PC-3 (cell line): Measurements from ENCODE around the gene DUSP12. TPM values are rescaled to one million over a fixed set of nuclear protein-coding genes. Genes with fewer than 3 reads are reported as not detected.

Experiments
- ATAC-seq: fragments of 200-7000 bp; cut with Tn5 transposase; 2 replicates; pipeline ENCODE4 v1.9.1; 2020; ENCODE audit warnings: mild to moderate bottlenecking, moderate library complexity
- BruUV-seq: library from RNA; stranded (reverse); fragments of 400-500 nt; replicated peaks from 2 replicates; lab custom pipeline; 2021; lab: Mats Ljungman, UMichigan
- CTCF ChIA-PET: fragments of 300-600 bp; sonication (Branson Sonifier 250); formaldehyde crosslinking; loops from one replicate; lab custom pipeline; 2022; ENCODE audit warnings: antibody characterized with exemption; lab: Charles Lee
- POLR2A ChIA-PET: fragments of 300-600 bp; sonication (Branson Sonifier 250); formaldehyde crosslinking; loops from one replicate; lab custom pipeline; 2022; ENCODE audit warnings: antibody characterized with exemption; ENCODE audit not compliant: unreplicated experiment; lab: Charles Lee
- DNase-seq: peaks from one replicate; pipeline ENCODE4 v3.0.0-alpha.2; 2015
- H2AFZ ChIP-seq: fragments of 300-600 bp; sonication (generic); 2 replicates; pipeline ENCODE4 v1.6.0; 2016; ENCODE audit warnings: antibody characterized with exemption, low read length
- H3F3A ChIP-seq: fragments of 300-600 bp; sonication (generic); one replicate; pipeline ENCODE4 v1.6.0; 2017; ENCODE audit warnings: antibody characterized with exemption, low read length, control low read depth, mild to moderate bottlenecking; ENCODE audit not compliant: unreplicated experiment
- H3K27ac ChIP-seq: fragments of 300-600 bp; sonication (generic); 2 replicates; pipeline ENCODE4 v1.5.1; 2016; ENCODE audit warnings: mild to moderate bottlenecking, low read length
- H3K27me3 ChIP-seq: fragments of 300-600 bp; sonication (generic); 2 replicates; pipeline ENCODE4 v1.6.1; 2016; ENCODE audit warnings: low read length, mixed read lengths
- H3K36me3 ChIP-seq: fragments of 300-600 bp; sonication (generic); 2 replicates; pipeline ENCODE4 v1.6.1; 2016; ENCODE audit warnings: low read depth, mixed run types, low read length, mixed read lengths
- H3K4me1 ChIP-seq: fragments of 300-600 bp; sonication (generic); 2 replicates; pipeline ENCODE4 v1.5.1; 2016; ENCODE audit warnings: low read length; ENCODE audit not compliant: insufficient read depth
- H3K4me2 ChIP-seq: fragments of 300-600 bp; sonication (generic); 2 replicates; pipeline ENCODE4 v1.6.0; 2016; ENCODE audit warnings: low read length
- H3K4me3 ChIP-seq: fragments of 300-600 bp; sonication (generic); 2 replicates; pipeline ENCODE4 v1.5.1; 2016; ENCODE audit warnings: mild to moderate bottlenecking, low read length, mixed read lengths
- H3K79me2 ChIP-seq: fragments of 300-600 bp; sonication (generic); 2 replicates; pipeline ENCODE4 v1.6.1; 2017; ENCODE audit warnings: low read length, mixed read lengths
- H3K9ac ChIP-seq: fragments of 300-600 bp; sonication (generic); 2 replicates; pipeline ENCODE4 v1.6.0; 2016; ENCODE audit warnings: mild to moderate bottlenecking, low read length
- H3K9me2 ChIP-seq: fragments of 300-600 bp; sonication (generic); replicated peaks from 2 replicates; pipeline ENCODE4 v1.6.1; 2016; ENCODE audit warnings: mixed run types, low read length, mixed read lengths
- H3K9me3 ChIP-seq: fragments of 300-600 bp; sonication (generic); 2 replicates; pipeline ENCODE4 v1.6.1; 2016; ENCODE audit warnings: low read length, mixed read lengths
- H4K20me1 ChIP-seq: fragments of 300-600 bp; sonication (generic); 2 replicates; pipeline ENCODE4 v1.6.1; 2016; ENCODE audit warnings: low read length, mixed read lengths
- CTCF ChIP-seq: fragments of 300-600 bp; sonication (generic); conservative IDR thresholded peaks from 2 replicates; pipeline ENCODE4 v1.5.1; 2017; ENCODE audit warnings: antibody characterized with exemption, low read depth, mild to moderate bottlenecking, low read length
- EZH2 ChIP-seq: fragments of 300-600 bp; sonication (generic); IDR thresholded peaks from one replicate; pipeline ENCODE4 v1.6.1; 2017; ENCODE audit warnings: antibody characterized with exemption, mild to moderate bottlenecking, low read length; ENCODE audit not compliant: unreplicated experiment
- EZH2phosphoT487 ChIP-seq: fragments of 300-600 bp; sonication (generic); IDR thresholded peaks from 2 replicates; pipeline ENCODE4 v1.6.1; 2018; ENCODE audit warnings: mild to moderate bottlenecking, antibody characterized with exemption, low read length, borderline replicate concordance
- intact Hi-C: fragments of 100-400 bp; cut with micrococcal nuclease; formaldehyde crosslinking; loops from 2 replicates; pipeline ENCODE4 v1.9.0; 2023
- total RNA-seq: library from RNA; depleted of rRNA; stranded (reverse); fragments of >200 nt; gene quantifications from 2 replicates; pipeline ENCODE4 v1.2.3, GENCODE V29; 2014

The DUSP12 gene
- total RNA-seq, 1 experiment from 2014 or later: 82.2 TPM

DNA sequence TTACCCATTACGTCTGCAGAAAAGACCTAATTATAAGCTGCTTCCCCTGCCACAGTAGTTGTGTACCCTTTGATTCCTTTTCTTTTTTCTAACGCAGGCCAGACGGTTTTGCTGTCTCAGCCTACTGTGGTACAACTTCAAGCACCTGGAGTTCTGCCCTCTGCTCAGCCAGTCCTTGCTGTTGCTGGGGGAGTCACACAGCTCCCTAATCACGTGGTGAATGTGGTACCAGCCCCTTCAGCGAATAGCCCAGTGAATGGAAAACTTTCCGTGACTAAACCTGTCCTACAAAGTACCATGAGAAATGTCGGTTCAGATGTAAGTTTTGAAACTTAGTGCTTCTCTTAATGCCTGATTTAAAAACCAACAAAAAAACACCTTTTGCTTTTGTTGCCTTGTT, 52.4 kb downstream of the DUSP12 start:
- Histone ChIP-seq H3K4me2 (no peak overlapping the region), H3K9ac (no peak overlapping the region), H3K4me1 (no peaks in the 10 kb centered on the region), H2AFZ (no peak overlapping the region), H3F3A (no peaks in the 10 kb centered on the region), H4K20me1 (no peaks in the 10 kb centered on the region), H3K9me3 (no peaks in the 10 kb centered on the region), H3K9me2 (no peaks in the 10 kb centered on the region), H3K36me3 (peaks cover 16% of the 10 kb centered on the region), H3K4me3 (no peak overlapping the region), H3K27me3 (no peaks in the 10 kb centered on the region), H3K79me2 (no peaks in the 10 kb centered on the region), H3K27ac (no peak overlapping the region)
- POLR2A ChIA-PET: no interaction called here
- CTCF ChIA-PET: no interaction called here
- ATAC-seq (no peak), DNase-seq (no peak)
- no peak for TF ChIP-seq EZH2phosphoT487
- TF ChIP-seq EZH2: no peak
- no peak for TF ChIP-seq CTCF
- no TSS peak for BruUV-seq
- intact Hi-C loops: no loop called here

GRCh38 chr1:161803181-161803580, 53.6 kb downstream of the DUSP12 start:
- Histone ChIP-seq H3K4me2 (no peak overlapping the region), H3K79me2 (no peaks in the 10 kb centered on the region), H3K9me3 (no peaks in the 10 kb centered on the region), H4K20me1 (no peaks in the 10 kb centered on the region), H3K4me1 (no peaks in the 10 kb centered on the region), H3K9ac (no peak overlapping the region), H3K9me2 (no peaks in the 10 kb centered on the region), H3K27me3 (no peaks in the 10 kb centered on the region), H3F3A (no peaks in the 10 kb centered on the region), H3K36me3 (peaks cover 11% of the 10 kb centered on the region), H2AFZ (no peak overlapping the region), H3K27ac (no peak overlapping the region), H3K4me3 (no peak overlapping the region)
- BruUV-seq: no TSS peak
- intact Hi-C loops: no loop called here
- POLR2A ChIA-PET: no interaction called here
- no peak for TF ChIP-seq CTCF
- no peak for TF ChIP-seq EZH2
- TF ChIP-seq EZH2phosphoT487: no peak
- ATAC-seq: no peak
- CTCF ChIA-PET: no interaction called here
- no peak for DNase-seq

DNA sequence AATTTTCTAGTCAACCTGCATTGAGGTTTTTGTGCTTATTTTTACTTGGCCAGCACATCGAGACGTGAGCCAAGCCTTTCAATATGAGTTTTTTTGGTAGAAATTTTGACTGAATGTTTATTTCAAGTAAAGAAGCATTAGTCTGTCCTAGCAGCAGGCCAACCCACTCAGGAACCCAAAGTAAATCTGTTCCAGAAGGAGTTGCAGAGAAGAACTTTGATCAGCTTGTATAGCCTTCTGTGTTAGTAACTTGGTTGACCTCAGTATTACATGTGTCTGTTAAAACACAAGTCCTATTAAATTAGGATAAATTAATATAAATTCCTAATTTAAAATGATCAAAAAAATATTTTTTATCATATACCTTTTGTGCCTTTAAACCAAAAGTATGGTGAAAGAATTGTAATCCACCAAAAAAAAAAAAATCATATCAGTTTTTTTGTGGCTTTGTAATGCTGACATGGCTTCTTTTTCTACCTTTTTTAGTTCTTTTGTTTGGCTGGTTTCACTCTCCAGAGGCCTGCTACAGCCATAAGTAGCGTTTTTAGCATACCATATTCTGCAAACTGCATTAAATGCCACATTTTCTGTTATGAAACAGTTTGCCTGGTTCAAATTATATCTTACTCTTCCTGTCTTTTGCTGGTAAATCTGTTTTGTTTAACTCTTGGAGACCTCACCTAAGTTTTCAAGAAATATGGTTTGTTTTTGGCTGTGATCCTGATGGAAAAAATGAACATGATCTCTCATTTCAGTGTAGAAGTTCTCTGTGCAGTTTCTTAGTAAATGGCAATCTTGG, 56.0 kb downstream of the DUSP12 start:
- Histone ChIP-seq H3F3A (no peaks in the 10 kb centered on the region), H3K9me2 (no peaks in the 10 kb centered on the region), H3K4me1 (no peaks in the 10 kb centered on the region), H3K9ac (no peak overlapping the region), H3K27me3 (no peaks in the 10 kb centered on the region), H4K20me1 (no peaks in the 10 kb centered on the region), H3K79me2 (no peaks in the 10 kb centered on the region), H3K4me3 (no peak overlapping the region), H3K9me3 (0 out of 2 replicates have a peak, but pooled peaks cover 2% of the 10 kb centered on the region), H2AFZ (no peak overlapping the region), H3K27ac (no peak overlapping the region), H3K4me2 (no peak overlapping the region), H3K36me3 (peaks cover 19% of the 10 kb centered on the region)
- ChIA-PET CTCF (no interaction called here), POLR2A (no interaction called here)
- intact Hi-C loops: no loop called here
- no peak for DNase-seq
- no TSS peak for BruUV-seq
- TF ChIP-seq EZH2 (no peak), EZH2phosphoT487 (no peak), CTCF (no peak)
- no peak for ATAC-seq
